Fibroblast of pulmonary artery (primary cell): Measurements from ENCODE around the gene SDK1.

ENCODE experiments used
- DNase-seq: peaks from one replicate; pipeline ENCODE4 v3.0.0-alpha.2; 2010; ENCODE audit warnings: low read depth
- H3K4me3 ChIP-seq: replicated peaks from 2 replicates; pipeline ENCODE4 v1.5.1; 2011; ENCODE audit warnings: low read depth, mild to moderate bottlenecking, control low read depth, low read length, moderate library complexity
- CTCF ChIP-seq: IDR thresholded peaks from 2 replicates; pipeline ENCODE4 v1.5.1; 2011; ENCODE audit warnings: mild to moderate bottlenecking, control low read depth, low read length, inconsistent platforms; ENCODE audit errors: missing control alignments

Gene SDK1

GRCh38 chr7:4030346-4030950 lies 729.4 kb downstream of the SDK1 start:
- no peak overlapping the region for H3K4me3 ChIP-seq
- no peak for DNase-seq
- TF ChIP-seq CTCF: no peak

DNA sequence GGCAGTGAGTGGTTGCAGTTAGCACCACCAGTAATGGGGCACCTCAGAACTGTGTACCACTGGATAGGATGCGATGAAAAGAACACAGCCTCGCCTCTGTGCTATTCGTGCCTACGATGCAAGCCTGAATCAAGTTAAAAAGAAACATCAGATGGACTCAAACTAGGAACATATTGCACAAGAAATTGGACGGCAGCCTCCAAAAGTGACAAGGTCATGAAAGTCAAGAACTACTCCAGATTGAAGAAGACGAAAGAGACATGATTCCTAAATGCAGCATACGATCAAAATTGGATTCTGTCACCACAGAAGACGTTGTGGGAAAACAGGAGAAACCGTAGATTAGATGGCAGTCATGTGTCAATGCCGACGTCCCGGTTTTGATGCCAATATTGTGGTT lies 732.9 kb downstream of the SDK1 start:
- no peak for DNase-seq
- no peak overlapping the region for H3K4me3 ChIP-seq
- no peak for TF ChIP-seq CTCF

DNA sequence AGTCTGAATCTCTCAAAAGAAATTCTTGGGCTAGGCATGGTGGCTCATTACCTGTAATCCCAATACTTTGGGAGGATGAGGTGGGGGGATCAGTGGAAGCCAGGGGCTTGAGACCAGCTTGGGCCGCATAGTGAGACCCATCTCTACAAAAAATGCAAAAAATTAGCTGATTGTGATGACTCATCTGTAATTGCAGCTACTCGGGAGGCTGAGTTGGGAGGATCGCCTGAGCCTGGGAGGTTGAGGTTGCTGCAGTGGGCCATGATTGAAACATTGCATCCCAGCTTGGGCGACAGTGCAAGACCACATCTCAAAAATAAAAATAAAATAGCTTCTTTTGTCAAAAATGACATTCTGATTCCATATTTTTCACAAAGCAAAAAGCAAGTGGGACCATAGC lies 736.3 kb downstream of the SDK1 start:
- TF ChIP-seq CTCF: no peak
- no peak overlapping the region for H3K4me3 ChIP-seq
- DNase-seq: no peak

DNA sequence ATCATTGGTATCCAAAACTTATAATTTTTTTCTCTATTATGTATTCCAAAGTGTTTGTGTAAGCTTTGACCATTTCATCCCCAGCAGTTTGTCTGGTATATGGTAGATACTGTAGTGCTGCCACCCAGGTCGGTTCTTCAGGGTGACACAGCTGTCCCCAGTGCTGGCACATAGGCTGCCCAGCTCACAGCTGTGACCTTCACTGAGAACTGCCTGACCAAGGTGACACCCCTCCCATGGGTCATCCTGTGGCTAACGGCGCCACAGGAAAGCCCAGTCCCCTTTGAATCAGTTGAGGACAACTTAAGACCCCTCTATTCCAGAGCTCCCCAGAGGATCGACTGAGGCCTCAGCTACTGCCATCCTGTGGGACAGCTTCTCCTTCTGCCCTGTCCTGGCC lies 736.8 kb downstream of the SDK1 start:
- no peak for DNase-seq
- H3K4me3 ChIP-seq: no peak overlapping the region
- no peak for TF ChIP-seq CTCF

GRCh38 chr7:4040109-4040928 lies 739.3 kb downstream of the SDK1 start:
- DNase-seq: no peak
- H3K4me3 ChIP-seq: no peak overlapping the region
- TF ChIP-seq CTCF: no peak

GRCh38 chr7:4042402-4043045 lies 741.5 kb downstream of the SDK1 start:
- no peak overlapping the region for H3K4me3 ChIP-seq
- TF ChIP-seq CTCF: no peak
- no peak for DNase-seq
